SK-N-SH (cell line): Measurements from ENCODE around the gene POLA1.

Experiments
- FOSL2 ChIP-seq: IDR thresholded peaks from 2 replicates; pipeline ENCODE4 v1.4.0; 2012; ENCODE audit warnings: low read depth, mild to moderate bottlenecking, moderate library complexity, borderline replicate concordance
- FOXM1 ChIP-seq: IDR thresholded peaks from 2 replicates; pipeline ENCODE4 v1.4.0; 2012; ENCODE audit warnings: low read depth, mild to moderate bottlenecking
- GABPA ChIP-seq: IDR thresholded peaks from 2 replicates; pipeline ENCODE4 v1.4.0; 2012; ENCODE audit warnings: low read depth, mild to moderate bottlenecking
- MXI1 ChIP-seq: IDR thresholded peaks from 2 replicates; pipeline ENCODE4 v1.6.1; 2012; ENCODE audit warnings: mild to moderate bottlenecking, low read depth, low read length, improper control_type of control experiment
- RFX5 ChIP-seq: IDR thresholded peaks from 2 replicates; pipeline ENCODE4 v1.6.1; 2012; ENCODE audit warnings: mild to moderate bottlenecking, improper control_type of control experiment, low read length
- SMC3 ChIP-seq: IDR thresholded peaks from 2 replicates; pipeline ENCODE4 v1.6.1; 2012; ENCODE audit warnings: low read depth, low read length, improper control_type of control experiment
- TF ChIP-seq, protein P1 (sequence below): fragments of 200-600 bp; sonication (generic); IDR thresholded peaks from 2 replicates; pipeline ENCODE4 v1.6.1; 2017; ENCODE audit warnings: antibody characterized with exemption, mild to moderate bottlenecking, moderate library complexity

DNA sequence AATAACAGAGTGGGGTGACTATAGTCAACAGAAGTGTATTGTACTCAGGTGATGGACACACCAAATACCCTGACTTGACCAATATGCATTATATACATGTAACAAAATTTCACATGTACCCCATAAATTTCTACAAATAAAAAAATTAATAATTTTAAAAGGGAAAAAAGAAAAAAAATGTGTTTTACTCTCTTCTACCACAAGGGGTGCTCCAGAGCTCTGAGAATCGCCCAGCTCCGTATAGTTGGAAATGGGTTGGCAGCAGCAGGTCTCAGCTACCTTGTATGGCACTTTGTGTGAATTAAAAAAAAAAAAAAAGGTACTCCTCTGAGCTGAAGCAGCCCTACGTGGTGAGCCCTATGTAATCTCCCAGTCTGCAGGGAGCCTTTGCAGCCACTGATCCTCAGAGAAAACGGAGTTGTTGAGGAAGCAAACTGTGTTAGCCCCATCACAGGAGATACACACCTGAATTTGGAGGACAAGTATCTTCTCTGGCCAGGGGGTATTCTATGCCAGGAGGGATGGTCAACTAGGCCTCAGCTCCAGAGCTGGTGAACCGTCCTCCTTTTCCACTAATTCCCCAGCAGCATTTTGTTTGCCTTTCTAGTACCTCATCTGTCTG lies 17.2 kb upstream of the POLA1 start:
- no peak for TF ChIP-seq FOSL2
- TF ChIP-seq, protein P1, sequence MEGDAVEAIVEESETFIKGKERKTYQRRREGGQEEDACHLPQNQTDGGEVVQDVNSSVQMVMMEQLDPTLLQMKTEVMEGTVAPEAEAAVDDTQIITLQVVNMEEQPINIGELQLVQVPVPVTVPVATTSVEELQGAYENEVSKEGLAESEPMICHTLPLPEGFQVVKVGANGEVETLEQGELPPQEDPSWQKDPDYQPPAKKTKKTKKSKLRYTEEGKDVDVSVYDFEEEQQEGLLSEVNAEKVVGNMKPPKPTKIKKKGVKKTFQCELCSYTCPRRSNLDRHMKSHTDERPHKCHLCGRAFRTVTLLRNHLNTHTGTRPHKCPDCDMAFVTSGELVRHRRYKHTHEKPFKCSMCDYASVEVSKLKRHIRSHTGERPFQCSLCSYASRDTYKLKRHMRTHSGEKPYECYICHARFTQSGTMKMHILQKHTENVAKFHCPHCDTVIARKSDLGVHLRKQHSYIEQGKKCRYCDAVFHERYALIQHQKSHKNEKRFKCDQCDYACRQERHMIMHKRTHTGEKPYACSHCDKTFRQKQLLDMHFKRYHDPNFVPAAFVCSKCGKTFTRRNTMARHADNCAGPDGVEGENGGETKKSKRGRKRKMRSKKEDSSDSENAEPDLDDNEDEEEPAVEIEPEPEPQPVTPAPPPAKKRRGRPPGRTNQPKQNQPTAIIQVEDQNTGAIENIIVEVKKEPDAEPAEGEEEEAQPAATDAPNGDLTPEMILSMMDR, result peak; percentile 69
- no peak for TF ChIP-seq MXI1
- TF ChIP-seq GABPA, result no peak
- no peak for TF ChIP-seq FOXM1
- 0 out of 2 replicates have a peak, but pooled peaks have one; percentile 17 for TF ChIP-seq SMC3
- no peak for TF ChIP-seq RFX5
